ENCODE data around the gene NUDT16L1.
A peak's percentile ranks its signal among the peaks of the same experiment; 100 is the strongest.

NUDT16L1 gene

GRCh38 chr16:4693296-4693955, at the start of gene NUDT16L1:
TSS of gene NUDT16L1 (plus strand) at chr16:4693562. CDS start at chr16:4693727, 165 bp downstream.
- peak; percentile 97 to 98 for DNase-seq

- no peak for DNase-seq
These were observed 46.4 kb upstream of the NUDT16L1 start for GRCh38 chr16:4646773-4647643.

GRCh38 chr16:4647644-4647980, 45.8 kb upstream of the NUDT16L1 start:
- DNase-seq, result no peak

GRCh38 chr16:4648917-4649316, 44.4 kb upstream of the NUDT16L1 start:
- DNase-seq, result peak; percentile 38 to 41

- DNase-seq, result no peak
These were observed 43.5 kb upstream of the NUDT16L1 start for GRCh38 chr16:4649744-4650442.

- peak; percentile 87 to 88 for DNase-seq
These were observed 42.8 kb upstream of the NUDT16L1 start for GRCh38 chr16:4650443-4651074.

- no peak for DNase-seq
These were observed 41.5 kb upstream of the NUDT16L1 start for GRCh38 chr16:4651827-4652226.

- DNase-seq, result no peak
These were observed 40.8 kb upstream of the NUDT16L1 start for GRCh38 chr16:4652561-4652960.

- DNase-seq, result no peak
These were observed 39.1 kb upstream of the NUDT16L1 start for GRCh38 chr16:4654011-4654963.

GRCh38 chr16:4654964-4655590, 38.3 kb upstream of the NUDT16L1 start:
- no peak for DNase-seq

- DNase-seq, result no peak
These were observed 37.6 kb upstream of the NUDT16L1 start for GRCh38 chr16:4655801-4656200.

GRCh38 chr16:4656221-4656620, 37.1 kb upstream of the NUDT16L1 start:
- no peak for DNase-seq

- DNase-seq, result no peak
These were observed 36.4 kb upstream of the NUDT16L1 start for GRCh38 chr16:4656695-4657686.

- no peak for DNase-seq
These were observed 33.7 kb upstream of the NUDT16L1 start for GRCh38 chr16:4659363-4660353.

- DNase-seq, result peak; percentile 91 to 92
These were observed 32.8 kb upstream of the NUDT16L1 start for GRCh38 chr16:4660454-4661007.

GRCh38 chr16:4661661-4662060, 31.7 kb upstream of the NUDT16L1 start:
- no peak for DNase-seq

GRCh38 chr16:4663465-4663776, 29.9 kb upstream of the NUDT16L1 start:
- DNase-seq, result no peak

- no peak for DNase-seq
These were observed 29.4 kb upstream of the NUDT16L1 start for GRCh38 chr16:4663777-4664465.
